Fibroblast of pulmonary artery (primary cell): Measurements from ENCODE around the gene MTMR2.

ENCODE experiments used
- DNase-seq: peaks from one replicate; pipeline ENCODE4 v3.0.0-alpha.2; 2010; ENCODE audit warnings: low read depth
- H3K4me3 ChIP-seq: replicated peaks from 2 replicates; pipeline ENCODE4 v1.5.1; 2011; ENCODE audit warnings: low read depth, mild to moderate bottlenecking, control low read depth, low read length, moderate library complexity
- TF ChIP-seq, protein P1 (sequence below): IDR thresholded peaks from 2 replicates; pipeline ENCODE4 v1.5.1; 2011; ENCODE audit warnings: mild to moderate bottlenecking, control low read depth, low read length, inconsistent platforms; ENCODE audit errors: missing control alignments

Gene MTMR2

DNA sequence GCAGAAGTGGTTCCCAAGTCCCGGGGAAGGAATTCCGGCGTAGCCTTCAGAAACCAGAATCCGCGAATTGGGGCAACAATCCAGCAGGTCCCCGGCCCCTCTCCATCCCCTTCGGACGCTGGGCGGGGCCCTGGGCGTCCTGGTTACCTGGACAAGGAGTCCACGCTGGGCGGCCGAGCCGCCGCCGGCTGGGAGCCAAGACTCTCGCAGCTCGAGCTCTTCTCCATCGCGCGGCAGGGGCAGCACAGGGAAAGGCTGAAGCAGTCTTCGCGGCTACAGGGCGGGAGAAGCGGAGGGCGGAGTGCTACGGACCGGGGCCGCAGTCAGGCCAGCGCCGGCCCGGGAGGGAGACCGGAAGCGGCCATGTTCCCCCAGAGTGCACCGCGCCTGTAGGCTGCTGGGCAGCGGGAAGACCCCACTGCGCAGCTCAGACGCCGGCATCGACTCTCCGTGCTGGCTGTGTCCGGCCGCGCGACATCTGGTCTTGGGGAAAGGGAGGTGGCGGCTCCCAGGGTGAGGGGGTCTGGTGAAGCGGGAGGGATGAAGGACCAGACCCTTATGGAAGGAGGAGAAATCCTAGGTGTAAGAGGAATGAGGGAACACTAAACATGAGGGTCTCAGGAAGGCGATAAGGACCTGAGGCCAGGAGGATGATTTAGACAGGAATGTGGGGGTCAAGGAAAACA, at the start of gene MTMR2:
Gene MTMR2 (minus strand): TSS at position 380 of the 686 bp plus-strand sequence. CDS start 153 bp downstream, at position 227.
- DNase-seq: peak; percentile 76
- TF ChIP-seq, protein P1, sequence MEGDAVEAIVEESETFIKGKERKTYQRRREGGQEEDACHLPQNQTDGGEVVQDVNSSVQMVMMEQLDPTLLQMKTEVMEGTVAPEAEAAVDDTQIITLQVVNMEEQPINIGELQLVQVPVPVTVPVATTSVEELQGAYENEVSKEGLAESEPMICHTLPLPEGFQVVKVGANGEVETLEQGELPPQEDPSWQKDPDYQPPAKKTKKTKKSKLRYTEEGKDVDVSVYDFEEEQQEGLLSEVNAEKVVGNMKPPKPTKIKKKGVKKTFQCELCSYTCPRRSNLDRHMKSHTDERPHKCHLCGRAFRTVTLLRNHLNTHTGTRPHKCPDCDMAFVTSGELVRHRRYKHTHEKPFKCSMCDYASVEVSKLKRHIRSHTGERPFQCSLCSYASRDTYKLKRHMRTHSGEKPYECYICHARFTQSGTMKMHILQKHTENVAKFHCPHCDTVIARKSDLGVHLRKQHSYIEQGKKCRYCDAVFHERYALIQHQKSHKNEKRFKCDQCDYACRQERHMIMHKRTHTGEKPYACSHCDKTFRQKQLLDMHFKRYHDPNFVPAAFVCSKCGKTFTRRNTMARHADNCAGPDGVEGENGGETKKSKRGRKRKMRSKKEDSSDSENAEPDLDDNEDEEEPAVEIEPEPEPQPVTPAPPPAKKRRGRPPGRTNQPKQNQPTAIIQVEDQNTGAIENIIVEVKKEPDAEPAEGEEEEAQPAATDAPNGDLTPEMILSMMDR: no peak
- peak within 1 kb of the TSS; percentile 91 for H3K4me3 ChIP-seq

DNA sequence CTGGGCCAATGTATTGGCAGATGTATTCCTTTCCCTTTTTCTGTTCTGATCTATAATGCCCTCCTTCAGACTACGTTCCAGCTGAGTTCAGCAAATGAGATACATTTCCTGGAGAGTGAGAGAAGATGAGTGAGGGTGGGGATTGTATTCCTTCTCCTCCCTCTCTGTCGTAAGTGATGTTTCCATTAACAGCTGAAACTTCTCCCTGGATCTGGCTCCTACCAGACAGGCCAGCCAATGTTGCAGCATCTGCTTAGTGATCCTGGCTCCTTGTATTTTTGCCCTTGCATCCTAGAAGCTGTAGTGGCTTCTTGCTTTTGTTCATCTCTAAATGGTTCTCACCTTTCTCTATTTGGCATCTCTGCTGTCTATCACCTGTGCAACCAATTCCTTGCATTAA, 48.2 kb upstream of the MTMR2 start:
- TF ChIP-seq, protein P1: no peak
- DNase-seq: peak; percentile 46
- H3K4me3 ChIP-seq: no peak overlapping the region

DNA sequence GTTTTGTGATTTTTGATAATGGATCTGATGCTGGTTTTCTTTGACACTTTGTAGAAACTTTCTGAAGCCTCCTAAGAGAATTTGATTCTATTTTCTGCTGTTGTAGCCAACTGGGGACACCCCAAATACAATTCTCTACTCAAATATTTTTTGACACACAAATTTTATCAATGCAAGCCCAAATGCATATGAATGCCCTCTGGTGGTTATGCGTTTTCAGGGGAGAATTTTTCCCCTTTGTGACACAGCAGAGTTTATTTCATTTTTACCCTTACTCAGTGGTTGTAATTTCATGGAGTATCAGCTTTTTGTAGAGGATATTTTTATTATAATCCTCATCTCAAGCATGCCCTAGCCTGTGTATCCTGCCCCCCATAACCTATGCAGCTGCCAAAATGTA, 44.7 kb upstream of the MTMR2 start:
- TF ChIP-seq, protein P1: peak; percentile 45
- DNase-seq: peak; percentile 27
- H3K4me3 ChIP-seq: no peak overlapping the region

DNA sequence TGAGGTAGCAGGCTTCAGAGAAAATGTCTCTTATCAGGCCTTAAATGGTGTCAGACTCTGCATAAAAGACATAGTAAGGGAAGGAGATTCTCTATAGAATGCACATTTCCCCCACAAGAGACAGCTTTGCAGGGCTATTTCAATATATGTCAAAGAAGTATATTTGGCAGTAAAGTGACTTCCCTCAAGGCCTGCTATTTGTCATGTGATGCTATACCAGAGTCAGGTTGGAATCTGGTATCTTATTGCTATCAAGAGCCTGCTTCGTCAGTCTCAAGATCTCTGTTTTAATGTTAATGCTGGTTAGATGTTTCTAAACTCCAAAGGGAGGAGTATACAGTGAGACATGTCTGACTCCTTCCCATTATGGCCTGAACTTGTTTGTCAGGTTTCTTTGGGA, 40.4 kb upstream of the MTMR2 start:
- no peak for DNase-seq
- TF ChIP-seq, protein P1: no peak
- H3K4me3 ChIP-seq: no peak overlapping the region

DNA sequence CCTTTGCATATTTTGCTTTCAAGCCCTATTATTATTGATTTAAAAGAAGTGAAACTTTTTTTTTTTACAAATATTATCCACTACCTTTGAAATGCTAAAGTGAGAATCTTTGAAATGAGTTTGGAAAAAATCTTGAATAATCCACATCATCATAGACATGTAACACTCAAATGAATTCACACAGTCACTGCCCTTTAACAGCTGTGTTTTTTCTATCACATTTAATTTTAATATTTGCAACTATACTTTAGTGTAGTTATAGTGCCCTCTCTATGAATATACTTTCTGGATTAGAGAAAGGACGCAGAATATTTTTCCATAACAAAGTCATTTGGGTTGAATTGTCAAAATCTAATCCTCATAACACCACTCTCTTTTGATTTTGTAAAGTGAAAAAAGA, 37.9 kb upstream of the MTMR2 start:
- no peak overlapping the region for H3K4me3 ChIP-seq
- TF ChIP-seq, protein P1: no peak
- DNase-seq: no peak

DNA sequence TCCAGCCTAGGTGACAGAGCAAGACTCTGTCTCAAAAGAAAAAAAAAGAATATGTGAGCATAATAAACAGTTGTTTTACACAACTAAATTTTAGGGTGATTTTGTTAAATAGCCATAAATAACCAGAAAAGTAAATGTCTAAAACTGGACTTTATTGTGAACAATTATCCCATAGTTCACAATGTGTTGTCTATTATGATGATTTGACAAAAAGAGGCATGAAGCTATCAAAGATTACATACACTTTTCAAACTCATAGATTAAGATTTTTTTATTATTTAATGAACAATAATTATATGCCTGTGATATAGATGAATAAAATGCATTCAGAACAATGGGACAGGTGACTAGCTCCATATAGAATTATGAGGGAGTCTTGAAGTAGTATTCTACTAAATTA, 27.0 kb upstream of the MTMR2 start:
- no peak for DNase-seq
- H3K4me3 ChIP-seq: no peak overlapping the region
- TF ChIP-seq, protein P1: no peak

DNA sequence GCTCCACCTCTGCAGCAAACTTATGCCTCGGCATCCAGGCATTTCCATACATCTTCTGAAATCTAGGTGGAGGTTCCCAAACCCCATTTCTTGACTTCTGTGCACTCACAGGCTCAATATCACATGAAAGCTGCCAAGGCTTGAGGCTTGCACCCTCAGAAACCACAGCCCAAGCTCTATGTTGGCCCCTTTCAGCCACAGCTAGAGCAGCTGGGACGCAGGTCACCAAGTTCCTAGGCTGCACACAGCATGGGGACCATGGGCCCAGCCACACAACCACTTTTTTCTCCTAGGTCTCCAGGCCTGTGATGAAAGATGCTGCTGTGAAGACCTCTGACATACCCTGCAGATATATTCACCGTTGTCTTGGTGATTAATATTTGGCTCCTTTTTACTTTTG, 24.7 kb upstream of the MTMR2 start:
- TF ChIP-seq, protein P1: no peak
- no peak overlapping the region for H3K4me3 ChIP-seq
- DNase-seq: no peak
